ENCODE measurements around the gene EXOC2.
A peak's percentile ranks its signal among the peaks of the same experiment; 100 is the strongest.

Gene EXOC2

GRCh38 chr6:518218-518617 lies 174.7 kb downstream of the EXOC2 start:
- no peak for DNase-seq

DNA sequence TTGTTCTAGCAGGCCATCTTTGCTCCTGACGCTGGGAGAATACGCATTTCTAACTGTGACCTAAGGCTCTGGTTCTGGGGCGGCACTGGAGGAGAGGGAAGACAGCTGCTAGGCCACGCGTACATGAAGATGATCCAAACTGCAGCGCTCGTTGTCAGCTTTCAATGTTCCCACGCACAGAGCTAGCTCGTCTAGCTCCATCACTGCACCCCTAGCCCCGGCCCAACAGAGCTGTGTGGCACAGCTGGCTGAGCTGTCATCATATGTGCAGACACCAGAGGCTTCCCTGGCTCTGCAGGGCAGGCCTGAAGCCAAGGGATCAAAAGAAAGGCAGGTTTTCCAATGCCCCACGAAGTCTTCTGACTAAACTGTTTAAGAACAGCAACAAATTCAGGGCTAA lies 176.7 kb downstream of the EXOC2 start:
- no peak for DNase-seq

GRCh38 chr6:515267-515666 lies 177.7 kb downstream of the EXOC2 start:
- no peak for DNase-seq

DNA sequence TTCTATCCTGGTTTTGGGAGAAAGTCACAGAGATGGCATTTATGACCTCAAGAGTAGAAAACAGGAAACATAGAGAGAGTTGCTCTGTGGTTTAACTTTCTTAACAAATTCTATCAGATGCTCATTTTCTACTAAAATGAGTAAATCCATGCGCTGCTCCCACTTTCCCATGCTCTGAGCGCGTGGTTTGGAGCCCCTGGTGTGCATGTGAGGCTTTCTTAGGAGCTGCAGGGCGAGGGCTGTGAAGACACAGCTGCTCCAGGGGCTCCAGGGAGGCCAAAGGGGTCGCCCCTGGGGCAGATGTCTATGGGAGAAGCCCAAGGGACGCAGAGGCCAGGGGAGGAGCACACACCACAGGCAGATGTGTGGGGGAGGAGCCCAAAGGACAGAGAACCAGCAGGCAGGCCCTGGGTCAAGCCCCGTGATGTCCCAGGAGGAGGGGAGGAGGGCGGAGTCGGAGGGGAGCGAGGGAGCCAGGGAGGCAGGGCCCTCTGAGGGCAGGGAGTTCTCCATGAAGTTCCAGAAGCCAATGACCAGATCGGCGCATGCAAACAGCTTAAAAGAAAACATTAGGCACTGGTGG lies 178.5 kb downstream of the EXOC2 start:
- no peak for DNase-seq

- no peak for DNase-seq
Observed at GRCh38 chr6:513961-514360, 179.0 kb downstream of the EXOC2 start.

GRCh38 chr6:513058-513457 lies 179.9 kb downstream of the EXOC2 start:
- no peak for DNase-seq

DNA sequence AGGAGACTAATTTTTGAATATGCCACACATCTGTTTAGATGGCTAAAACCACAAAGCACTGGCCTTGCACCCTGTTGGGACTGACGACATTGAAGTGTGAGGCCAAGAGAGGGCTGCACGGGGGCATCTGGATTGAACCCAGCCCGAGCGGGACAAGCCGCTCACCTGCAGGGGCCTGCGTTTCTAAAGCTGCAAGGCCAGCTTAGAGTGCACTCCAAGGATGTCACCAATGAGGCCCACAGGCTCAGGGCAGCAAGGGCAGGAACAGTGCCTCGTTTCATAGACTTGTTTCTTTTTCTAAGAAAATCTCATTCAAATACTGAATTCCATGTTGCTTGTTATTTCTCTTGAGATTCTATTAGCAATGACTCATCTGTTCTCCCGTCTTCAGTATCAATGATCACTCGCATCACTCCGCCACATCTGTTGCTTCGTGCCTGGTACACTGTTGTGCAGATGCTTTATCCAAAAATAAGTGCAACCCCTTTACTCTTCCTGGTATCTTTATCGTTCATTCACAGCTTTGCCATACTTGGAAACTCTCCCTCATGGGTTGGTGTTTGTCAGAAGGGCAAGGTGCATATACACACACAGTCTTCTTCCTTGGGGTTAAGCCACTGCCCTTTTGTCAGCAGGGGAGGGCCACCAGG lies 181.3 kb downstream of the EXOC2 start:
- no peak for DNase-seq

DNA sequence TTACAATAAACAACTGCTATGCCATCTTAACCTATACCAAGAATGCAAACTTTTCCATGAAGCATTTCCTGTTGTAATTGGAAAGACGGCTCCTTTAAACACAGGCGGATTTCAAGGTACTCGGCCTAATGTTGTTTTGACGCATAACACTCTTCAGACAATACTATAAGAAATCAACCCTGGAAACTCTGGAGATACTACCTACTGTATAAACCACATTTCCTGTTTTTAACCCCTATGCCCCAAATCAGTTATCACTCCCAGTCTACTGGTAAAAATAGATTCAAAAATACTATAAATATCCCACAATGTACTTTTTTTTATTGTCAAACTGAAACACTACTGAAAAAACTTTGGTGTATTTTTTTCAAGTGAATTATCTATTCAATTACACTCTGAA lies 183.3 kb downstream of the EXOC2 start:
- DNase-seq, result peak; percentile 56 to 63

GRCh38 chr6:508614-509013 lies 184.3 kb downstream of the EXOC2 start:
- no peak for DNase-seq

GRCh38 chr6:508006-508405 lies 184.9 kb downstream of the EXOC2 start:
- no peak for DNase-seq

DNA sequence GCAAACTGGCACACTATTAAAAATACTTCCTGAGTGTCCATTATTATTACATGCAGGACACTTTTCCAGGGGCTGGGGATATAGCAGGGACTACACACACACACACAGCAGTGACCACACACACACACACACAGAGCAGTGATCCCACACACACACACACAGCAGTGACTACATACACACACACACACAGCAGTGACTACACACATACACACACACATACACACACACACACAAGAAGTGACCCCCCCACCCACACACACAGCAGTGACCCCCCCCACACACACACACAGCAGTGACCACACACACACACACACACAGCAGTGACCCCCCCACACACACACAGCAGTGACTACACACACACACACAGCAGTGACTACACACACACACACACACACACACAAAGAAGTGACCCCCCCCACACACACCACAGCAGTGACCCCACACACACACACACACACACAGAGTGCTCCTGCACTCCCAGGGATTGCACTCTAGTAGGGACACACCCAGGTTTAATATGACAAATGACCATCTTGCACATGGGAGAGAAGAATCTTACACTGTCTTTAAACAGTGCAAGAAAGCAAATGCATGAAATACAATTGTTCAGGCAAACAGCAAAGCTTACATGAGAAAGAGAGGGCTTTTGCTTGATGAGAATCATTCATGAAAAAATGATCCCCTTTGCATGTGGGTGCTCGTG lies 185.9 kb downstream of the EXOC2 start:
- DNase-seq, result no peak

DNA sequence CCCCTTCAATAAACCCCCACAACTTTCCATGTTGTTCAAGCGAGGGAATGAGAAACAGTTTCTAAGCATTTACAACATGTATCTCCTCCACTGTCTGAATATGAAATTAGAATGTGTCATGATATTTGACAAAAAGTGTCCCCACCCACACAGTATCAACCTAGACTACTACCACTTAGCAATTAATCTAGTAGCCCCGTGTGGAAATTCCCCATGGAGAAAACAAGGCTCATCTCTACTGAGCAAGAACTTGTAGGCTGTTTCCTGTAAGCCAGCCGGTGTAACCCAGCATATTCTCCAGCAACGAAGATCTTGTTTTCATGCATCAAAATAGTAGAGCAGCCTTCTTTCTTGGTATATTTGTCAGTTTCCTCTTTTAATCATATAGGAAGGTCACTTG lies 186.4 kb downstream of the EXOC2 start:
- DNase-seq, result peak; percentile 19 to 22

DNA sequence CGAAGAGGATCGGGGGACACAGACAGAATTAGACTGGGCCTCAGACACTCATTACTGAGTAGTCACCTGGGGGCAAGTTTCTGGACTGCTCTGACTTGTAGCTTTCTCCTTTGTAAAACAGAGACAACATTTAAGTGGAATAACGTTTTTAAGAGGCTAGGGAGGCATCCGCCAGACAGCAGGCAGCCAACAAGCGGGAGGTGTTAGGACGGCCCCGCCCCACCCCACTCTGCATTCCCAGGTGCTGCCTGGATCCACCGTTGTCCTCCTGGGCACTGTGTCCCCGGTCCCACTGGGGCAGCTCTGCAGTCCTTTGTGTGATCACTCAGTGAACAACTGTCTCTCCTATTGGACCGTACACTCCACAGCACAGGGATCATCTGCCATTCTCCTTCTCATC lies 187.6 kb downstream of the EXOC2 start:
- DNase-seq, result no peak

- no peak for DNase-seq
Observed at GRCh38 chr6:504446-504980, 188.4 kb downstream of the EXOC2 start.

- DNase-seq, result no peak
Observed at GRCh38 chr6:503610-504362, 189.2 kb downstream of the EXOC2 start.

- no peak for DNase-seq
Observed at GRCh38 chr6:502761-503160, 190.2 kb downstream of the EXOC2 start.

GRCh38 chr6:501891-502601 lies 190.9 kb downstream of the EXOC2 start:
- peak; percentile 38 to 56 for DNase-seq

DNA sequence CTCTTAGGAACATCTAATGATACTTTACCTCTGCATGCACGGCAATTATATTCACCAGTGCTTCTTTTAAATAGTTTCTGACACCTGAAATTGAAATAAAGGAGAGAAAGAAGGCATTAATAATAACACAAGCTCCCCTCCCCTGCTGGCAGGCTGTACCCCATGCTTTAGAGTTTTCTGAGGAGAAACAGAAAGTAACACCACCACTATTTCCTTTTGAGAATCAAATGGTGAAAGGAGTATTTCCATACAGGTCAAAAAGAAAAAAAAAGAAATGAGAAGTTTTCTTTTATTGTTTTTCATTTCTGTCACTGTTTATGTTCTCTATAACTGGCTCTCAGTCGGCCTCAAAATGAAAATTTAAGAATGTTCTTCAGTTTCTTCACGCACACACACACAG lies 193.3 kb downstream of the EXOC2 start:
- DNase-seq, result no peak

GRCh38 chr6:498795-499231 lies 194.1 kb downstream of the EXOC2 start:
- peak; percentile 36 to 58 for DNase-seq

DNA sequence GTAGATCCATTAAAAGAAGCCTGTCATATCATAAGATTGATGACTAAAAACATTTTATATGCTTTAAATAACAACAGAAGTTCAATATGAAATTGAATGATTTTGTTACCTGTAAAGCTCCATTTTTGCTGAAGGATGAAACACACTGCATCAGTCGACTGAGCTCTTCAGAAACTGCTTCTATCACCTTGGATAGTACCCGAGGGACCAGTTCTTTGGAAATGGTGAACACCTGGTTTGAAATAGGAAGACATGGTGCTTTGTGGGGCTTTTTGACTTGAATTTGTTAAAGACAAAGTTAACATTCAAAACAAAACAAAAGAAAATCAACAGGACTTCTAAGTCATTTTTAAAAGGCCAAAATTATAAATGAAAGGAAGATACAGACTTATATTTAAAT lies 195.7 kb downstream of the EXOC2 start:
- no peak for DNase-seq

DNA sequence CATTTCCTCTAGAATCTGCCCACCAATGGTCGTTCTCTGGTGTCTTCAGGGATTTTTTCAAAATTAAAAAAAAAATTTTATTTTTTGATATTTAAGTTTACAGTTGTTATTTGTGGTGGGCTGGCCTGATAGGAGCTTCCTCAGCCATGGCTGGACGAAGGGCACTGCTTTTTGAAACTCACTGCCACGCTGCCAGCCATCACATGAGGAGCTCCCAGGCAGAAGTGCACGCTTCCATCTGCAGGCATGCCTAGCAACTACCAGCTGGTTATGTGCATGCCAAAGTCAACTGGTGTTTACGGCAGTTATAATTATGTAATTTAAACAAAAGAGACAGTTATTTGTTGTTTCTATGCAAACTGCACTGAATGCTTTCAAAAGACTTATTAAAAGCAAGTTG lies 196.3 kb downstream of the EXOC2 start:
- no peak for DNase-seq

- DNase-seq, result no peak
Observed at GRCh38 chr6:494394-494793, 198.5 kb downstream of the EXOC2 start.

DNA sequence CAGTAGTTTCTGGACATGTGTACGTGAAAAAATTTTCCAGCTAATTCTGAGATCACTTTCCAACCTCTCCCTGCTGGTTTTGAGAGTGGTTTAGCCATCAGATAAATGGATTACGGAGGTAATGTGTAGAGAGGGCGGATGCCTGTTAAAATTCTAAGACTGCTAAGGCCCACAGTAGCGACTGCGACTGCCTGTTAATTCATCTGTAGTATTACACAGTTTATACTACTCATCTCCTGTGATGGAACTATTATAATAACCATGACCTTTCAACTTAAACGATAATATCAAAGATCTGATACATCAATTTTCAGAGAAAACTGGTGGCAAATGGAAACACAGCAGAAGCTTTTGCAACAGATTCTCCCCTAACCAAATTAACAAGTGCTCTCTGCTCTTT lies 199.1 kb downstream of the EXOC2 start:
- no peak for DNase-seq

All from Kasumi-1 (cell line).